Astrocyte of the spinal cord (primary cell): ENCODE results near the gene PTPRF.

Source experiments
- DNase-seq: peaks from one replicate; pipeline ENCODE4 v3.0.0; 2011; ENCODE audit warnings: low read depth, low spot score
- H3K4me3 ChIP-seq: 2 replicates; pipeline ENCODE4 v1.5.1; 2011; ENCODE audit warnings: low read depth, mild to moderate bottlenecking, low read length, moderate library complexity
- CTCF ChIP-seq: IDR thresholded peaks from 2 replicates; pipeline ENCODE4 v1.5.1; 2012; ENCODE audit warnings: low read depth, mild to moderate bottlenecking, low read length, inconsistent platforms
- in situ Hi-C: cut with HindIII; loops from 2 replicates; pipeline ENCODE4 v1.10.0; 2017; ENCODE audit warnings: low sequenced_read_pairs

The PTPRF gene

DNA sequence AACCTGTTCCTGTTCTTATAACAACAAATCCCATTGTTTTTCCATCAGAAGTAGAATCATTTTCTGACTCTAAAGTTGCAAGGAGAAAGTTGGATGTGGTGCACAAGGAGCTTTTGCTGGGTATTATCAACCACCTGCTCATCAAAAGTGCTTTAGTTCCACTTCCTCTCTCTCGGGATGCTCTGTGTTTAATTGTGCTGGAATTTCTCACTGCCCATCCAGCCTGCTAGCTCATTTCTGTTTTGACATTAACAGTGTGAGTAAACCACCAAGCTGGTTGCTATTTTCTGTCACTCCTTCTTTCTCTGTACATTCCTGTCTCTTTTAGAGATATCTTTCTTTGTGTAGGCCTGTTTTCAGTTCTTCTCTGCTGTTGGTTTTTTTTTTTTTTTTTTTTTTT is 125.3 kb downstream of the PTPRF start:
- no peak overlapping the region for H3K4me3 ChIP-seq
- no peak for DNase-seq
- TF ChIP-seq CTCF = no peak
- in situ Hi-C loops = no loop called here

DNA sequence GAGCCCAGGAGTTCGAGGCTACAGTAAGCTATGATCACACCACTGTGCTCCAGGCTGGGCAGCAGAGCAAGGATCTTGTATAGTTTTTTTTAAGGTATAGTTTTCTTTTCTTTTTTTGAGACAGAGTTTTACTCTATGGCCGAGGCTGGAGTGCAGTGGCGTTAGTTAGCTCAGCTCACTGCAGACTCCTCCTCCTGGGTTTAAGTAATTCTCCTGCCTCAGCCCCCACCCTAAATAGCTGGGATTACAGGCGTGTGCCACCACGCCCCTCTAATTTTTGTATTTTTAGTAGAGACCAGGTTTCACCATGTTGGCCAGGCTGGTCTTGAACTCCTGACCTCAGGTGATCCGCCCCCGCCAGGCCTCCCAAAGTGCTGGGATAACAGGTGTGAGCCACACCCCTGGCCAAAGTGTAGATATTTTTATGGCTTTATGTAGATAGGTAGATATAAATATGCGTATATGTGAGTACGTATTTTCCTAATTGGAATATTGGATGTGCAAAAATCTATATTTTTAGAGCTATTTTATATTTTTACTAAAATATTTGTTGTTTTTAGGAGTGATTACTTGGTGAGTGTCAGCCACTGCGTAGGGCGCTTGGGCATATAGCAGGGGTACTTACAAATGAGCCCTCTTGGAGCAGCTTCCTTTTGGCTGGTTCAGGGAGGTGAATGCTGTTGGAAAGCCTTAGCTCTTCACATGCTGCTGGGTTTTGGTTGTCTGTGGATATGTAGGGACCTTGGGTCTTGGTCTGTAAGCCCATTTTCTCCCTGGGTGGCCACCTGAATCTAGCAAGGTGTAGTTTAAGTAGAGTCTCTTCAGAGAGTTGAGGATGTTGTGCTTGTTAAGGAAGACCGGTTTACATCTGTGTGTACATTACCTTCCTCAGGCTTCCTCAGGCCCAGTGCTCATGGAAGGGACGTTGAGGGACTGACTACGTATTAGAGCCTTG is 128.8 kb downstream of the PTPRF start:
- in situ Hi-C loops = no loop called here
- H3K4me3 ChIP-seq = no peak overlapping the region
- TF ChIP-seq CTCF = no peak
- DNase-seq = no peak

DNA sequence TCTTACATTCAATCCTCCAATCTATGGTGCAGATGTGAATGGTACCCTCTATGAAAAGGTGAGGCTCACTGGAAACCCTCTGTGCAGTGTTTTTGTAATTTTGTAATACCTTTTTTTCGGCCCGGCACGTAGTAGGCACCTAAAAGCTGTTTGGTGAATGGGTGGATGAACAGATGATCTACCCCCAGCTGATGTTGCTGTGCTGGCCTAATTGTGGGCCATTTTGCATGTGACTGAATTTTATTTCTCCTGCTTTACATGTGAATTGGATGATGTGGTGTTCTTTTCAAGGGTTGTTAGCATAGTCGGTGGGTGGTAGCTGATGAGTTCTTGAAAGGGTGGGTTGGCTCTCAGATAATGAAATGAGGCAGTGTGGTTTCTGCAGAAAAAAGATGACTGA is 129.7 kb downstream of the PTPRF start:
- in situ Hi-C loops = no loop called here
- TF ChIP-seq CTCF = no peak
- no peak for DNase-seq
- no peak overlapping the region for H3K4me3 ChIP-seq

DNA sequence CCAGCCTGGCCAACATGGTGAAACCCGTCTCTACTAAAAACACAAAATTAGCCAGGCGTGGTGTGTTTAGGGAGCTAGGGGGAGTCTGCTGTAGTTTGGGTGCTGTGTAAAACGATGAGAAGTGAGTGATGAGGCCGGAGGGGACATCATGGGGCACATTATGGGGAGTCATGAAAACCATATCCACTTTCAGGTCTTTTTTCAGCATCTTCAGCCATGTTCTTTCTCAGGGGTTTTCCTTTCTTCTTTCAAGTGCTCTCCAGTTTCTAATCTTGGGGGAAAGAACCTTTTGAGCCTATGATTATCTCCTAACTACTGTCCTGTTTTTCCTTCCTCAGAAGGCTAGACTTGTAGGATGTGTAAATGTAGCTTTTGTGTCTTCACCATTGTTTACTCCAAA is 133.7 kb downstream of the PTPRF start:
- H3K4me3 ChIP-seq = no peak overlapping the region
- in situ Hi-C loops = no loop called here
- DNase-seq = no peak
- TF ChIP-seq CTCF = no peak

DNA sequence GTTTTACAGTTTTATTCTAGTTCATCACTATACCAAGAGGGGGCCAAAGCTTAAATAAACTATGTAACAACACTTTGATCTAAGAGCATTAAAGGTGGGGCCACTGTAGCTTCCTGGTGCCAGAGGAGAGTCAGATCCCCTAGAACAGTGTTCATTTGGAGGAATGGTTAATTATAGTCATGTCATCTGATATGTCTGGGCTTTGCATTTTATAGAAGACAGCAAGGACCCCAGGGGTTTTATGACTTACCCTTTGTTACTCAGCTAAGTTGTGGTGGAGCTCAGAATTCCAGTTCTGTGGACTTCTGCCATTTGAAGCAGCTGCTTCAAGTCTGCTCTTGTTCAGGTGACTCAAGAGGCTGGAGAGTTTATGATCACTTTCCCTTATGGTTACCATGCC is 135.9 kb downstream of the PTPRF start:
- H3K4me3 ChIP-seq = no peak overlapping the region
- DNase-seq = peak; percentile 67
- in situ Hi-C loops = no loop called here
- no peak for TF ChIP-seq CTCF

DNA sequence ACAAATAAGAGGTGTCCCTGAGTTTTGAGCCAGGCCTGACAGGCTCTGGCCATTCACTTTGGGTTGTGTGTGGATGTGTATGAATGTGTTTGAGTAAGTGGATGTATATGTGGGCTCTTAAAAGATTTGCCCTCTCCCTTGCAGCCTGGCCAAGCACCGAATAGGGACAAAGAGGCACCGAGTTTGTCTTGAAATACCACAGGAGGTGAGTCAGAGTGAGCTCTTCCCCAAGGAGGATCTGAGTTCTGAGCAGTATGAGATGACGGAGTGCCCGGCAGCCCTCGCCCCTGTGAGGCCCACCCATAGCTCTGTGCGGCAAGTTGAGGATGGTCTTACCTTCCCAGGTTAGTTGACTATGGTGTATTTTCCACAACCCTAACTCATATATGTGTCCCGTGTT is 138.3 kb downstream of the PTPRF start:
- in situ Hi-C loops = no loop called here
- DNase-seq = peak; percentile 9

More for the DNA sequence above, 138.3 kb downstream of the PTPRF start:
- no peak for TF ChIP-seq CTCF
- no peak overlapping the region for H3K4me3 ChIP-seq
